OCI-M1 (cell line): ENCODE data around the gene ADRB2.

ENCODE experiments used
- DNase-seq: peaks from one replicate; lab custom pipeline; 2025; lab: John Stamatoyannopoulos, UW

ADRB2 gene

DNA sequence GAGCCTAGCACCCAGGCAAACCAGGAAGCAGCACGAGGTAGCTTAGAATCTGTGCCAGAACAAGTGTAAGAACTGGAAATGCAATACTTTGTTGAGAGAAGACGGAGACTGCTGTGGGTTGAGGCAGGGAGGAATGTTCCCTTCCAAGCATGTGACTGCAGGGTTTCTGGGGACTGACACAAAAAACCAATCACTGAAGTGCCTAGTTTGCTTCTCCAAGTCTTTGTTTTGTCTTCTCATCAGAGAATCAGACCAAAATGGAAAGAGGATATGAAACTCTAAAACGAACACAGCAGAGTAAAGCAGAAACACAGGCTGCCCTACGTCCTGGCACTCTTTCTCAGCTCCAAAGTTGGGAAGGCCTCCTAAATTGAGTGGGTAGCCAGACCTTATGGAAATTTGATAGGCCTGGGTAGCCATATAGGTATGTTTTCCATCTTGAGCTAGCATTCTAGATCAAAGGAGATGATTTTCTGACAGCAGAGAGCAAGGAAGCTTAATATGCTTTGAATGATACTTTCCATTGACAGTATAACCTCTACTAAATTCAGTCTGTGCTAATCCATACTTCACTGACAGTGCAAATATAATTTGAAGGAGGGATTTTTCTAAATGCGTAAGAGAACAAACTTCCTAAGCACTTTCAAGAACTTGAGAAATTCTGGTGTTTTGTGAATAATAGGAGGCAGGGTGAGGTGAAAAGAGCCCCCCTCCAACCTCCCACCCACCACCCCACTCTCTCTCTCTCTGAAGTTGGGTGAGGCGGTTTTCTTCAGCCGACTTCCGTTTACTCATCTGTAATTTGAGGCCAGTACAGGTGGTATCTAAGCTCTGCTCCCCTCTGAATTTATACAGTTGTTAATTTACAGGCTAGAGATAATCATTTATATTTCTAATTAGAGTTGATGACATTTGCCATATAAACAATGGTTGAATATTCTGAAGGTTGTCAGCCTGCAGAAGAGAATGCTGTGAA is 5.5 kb downstream of the ADRB2 start:
- no peak for DNase-seq

DNA sequence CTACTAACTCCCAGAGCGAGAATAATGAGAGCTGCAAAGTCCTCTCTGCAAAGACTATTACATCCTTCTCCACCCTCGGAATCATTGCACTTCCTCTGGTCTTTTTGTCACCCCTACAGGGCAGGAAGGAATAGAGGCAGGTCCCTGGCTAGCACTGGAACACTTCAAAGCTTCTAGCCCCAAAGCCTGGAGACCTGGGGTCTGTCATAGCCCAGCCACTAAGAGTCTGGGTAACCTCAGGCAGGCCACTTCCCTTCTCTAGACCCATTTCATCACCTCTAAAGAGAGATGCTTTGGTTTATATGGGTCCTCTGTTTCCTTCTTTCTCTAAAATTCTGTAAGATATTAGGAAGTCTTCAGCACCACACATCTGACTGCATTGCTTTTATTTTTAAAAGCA is 6.7 kb downstream of the ADRB2 start:
- no peak for DNase-seq

DNA sequence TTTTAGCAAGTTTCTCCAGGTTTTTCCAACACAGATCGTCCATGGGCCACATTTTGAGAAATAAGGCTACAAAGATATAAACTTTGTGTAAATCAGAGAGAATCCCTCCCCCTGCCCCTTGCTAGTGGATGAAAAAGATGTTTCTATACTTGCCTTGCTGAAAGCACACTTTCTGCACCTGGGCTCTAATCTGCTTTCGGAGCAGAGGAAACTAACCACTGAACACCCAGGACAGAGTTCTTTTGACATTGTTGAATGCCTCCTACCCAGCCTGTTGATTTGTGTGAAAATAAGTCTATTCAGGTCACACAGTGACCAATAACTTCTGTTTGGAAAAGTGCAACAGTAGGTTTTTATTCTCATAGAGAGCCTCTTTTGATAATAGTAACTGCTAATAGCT is 7.5 kb downstream of the ADRB2 start:
- DNase-seq: no peak

DNA sequence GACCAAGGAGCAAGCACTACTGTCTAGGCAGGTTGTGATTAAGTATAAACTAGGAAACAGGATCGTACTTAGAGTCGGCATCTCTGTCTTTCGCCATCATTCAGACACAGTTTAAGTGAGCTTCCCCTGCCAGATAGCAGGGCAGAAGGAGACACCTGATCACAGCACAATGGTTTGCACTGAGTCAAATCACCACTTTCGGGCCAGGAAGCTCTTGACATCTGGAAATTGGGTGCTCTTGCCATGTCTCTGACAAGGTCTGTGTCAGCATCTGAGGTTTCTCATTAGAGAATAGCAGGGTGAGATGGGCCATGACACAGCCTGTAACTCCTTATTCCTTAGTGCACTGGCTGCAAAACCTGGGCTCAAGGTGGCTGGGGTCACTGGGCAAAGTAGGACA is 8.3 kb downstream of the ADRB2 start:
- no peak for DNase-seq

DNA sequence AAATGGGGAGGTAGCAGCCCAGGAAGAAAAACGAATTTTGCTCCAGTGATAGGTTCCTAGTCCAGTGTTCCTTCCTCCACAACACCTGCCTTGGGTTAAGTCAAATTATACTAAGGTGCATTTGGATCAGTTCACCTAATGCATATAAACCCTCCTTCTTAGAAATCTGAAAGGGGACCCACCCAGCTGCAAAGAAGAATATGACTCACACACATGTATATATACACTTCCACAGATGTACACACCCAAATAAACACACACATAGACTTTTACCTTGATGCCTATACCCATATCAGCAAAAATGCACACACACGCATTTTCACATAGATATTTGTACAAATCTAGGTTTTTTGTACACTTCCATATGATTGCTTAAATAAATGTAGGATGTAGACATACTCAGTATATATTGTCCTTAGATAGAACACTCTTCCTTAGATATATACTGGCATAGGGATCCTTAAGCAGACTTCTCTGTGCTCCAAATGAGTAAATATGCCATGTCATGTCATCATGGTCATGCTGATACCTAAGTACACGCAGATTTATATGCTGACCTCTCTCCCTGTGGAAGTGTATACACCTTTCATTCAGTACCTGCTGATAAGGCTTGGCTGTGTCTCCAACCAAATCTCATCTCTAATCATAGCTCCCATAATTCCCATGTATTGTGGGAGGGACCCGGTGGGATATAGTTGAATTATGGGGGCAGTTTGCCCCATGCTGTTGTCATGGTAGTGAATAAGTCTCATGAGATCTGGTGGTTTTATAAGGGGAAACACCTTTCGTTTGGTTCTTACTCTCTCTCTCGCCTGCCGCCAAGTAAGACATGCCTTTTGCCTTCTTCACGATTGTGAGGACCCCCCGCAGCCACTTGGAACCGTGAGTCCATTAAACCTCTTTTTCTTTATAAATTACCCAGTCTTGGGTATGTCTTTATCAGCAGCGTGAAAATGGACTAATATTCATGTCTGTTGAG is 10.2 kb downstream of the ADRB2 start:
- no peak for DNase-seq

DNA sequence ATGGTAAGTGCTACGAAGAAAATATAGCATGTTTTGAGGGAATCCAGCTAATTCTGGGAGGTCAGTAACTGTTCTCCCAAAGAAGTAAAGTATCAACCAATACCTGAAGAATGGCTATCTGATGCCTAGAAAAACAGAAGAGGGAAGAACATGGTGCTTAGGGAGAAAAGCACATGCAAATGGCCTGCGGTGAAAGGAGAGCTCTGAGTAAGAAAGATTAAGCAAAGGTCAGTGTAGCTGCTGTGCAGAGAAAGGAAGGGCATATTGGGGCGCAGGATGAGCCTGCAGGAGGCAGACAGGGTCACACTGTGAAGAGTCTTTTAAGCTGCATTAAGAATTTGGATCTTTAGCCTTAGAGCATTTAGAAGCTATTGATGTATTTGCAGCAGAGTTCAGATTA is 11.0 kb downstream of the ADRB2 start:
- no peak for DNase-seq

DNA sequence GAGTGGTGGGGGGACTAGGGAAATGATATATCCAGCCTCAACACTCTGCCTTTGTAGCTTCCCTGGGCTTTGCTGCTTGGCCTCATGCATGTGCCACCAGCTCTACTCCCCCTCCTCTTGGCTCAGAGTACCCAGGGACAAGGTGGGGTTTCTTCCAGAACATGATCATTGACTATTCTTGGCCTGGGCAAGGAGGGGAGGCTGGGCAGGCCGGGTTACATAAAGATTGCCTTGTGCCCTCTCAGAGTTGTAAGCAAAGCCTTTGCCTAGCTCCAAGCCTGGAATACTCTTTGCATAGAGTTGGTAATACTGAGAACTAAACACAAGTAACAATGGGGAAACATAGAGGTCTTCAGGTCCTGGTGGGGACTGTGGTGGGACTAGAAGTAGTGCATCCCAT is 11.9 kb downstream of the ADRB2 start:
- DNase-seq: no peak

DNA sequence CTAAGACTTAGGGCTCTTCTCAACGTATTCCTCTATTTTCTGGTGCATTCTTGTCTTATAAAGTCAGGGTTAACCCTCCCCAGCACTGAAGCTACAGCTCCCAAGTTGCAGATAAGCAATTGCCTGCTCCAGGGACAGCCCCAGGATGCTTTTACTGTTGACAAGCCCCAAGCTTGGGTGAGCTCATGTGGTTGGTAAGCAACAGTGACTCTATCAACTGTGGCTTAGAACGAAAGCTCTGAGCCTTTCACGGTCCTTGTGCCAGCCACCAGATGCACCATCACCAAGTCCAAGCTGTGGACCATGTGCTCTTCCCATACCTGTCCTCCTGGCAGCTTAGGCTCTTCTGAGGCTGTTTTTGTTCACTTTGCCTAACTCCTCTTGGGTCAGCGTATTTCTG is 13.5 kb downstream of the ADRB2 start:
- no peak for DNase-seq

DNA sequence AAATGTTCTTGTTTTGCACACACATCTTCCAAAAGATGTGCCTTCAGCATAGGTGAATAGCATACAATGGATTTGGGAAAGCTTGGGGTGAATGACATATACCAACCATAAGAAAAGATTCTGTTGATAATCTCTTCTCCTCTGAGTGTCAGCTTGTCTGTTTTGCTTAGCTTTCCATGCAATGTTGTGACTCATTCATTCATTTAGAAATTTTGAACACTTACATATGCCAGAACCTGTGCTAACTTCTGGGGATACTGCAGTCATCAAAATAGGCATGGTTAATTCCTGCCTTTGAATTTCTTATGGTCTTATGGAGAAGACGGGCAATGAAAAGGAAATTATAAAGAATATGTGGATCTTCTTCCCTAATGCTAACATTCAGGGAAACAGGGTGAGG is 14.1 kb downstream of the ADRB2 start:
- no peak for DNase-seq

DNA sequence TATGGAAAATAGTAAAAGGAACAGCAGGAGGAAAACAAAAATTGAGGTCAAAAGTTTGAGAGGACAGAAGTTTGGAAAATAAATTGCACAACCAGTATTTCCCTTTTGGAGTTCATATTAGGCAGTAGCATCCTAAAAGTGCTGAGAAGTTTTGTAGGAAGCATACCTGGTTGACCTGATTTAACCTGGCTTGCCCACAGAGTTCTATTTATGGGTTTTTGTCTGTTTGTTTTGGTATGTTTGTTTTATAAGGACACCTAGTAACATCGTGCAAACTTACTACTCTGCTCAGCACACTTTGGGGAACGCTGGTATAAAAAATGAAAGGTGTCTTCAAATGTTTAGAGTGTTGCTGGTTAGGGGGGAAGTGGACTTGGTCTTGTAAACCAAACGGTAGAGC is 15.1 kb downstream of the ADRB2 start:
- DNase-seq: no peak

DNA sequence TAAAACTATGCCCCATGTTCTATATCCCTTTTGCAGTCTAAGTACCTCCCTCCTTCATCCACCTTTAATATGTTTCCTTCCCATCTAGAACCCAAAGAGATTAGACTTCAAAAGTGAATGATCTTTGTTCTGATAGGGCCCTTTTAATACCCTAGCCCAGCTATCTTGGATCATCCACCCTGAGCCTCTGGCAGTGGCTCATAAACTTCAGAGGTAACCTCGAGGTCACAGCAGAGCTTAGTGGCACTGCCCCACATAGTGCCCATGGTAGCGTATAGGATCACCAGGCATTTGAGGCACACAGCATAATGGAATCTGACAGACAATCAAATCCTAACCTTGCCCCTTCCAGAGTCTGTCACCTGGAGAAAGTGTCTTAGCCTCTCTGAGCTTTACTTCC is 15.8 kb downstream of the ADRB2 start:
- DNase-seq: no peak

DNA sequence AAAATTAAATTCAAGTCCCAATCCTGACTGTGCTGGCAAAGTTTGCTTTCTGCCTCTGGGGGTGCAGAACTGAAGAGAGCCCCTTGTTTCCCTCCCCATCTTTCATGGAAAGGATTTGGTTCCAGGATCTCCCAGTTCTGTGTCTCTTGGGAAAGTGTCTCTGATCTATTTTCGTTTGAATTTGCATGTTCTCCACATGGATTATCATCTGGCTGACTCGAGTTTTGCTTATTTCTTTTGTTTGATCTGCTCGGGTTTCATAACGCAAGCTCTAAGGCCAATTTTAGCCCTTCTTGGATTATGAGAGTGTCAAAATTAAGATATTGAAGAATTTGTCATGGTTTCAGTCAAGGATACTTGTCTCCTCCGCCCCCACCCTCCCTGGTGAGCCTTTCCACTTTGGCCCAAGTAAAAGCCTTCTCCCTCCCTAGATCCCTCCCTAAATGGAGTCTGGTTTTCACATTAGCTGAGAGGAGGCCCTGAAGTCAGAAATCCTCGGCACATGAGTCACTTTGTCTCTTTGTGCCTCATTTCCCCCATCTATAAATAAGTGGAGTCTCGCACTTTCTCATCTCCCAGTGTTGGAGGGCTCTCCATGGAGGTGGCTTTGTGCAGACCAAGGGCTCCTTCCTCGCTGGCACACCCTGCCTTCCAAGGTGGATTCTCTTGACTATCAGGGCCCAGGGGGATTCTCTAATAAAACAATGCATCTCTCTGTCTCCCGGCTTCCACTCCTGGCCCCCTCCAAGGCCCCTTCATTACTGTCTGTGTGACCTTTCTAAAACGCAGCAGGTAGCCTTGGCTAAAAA is 17.3 kb downstream of the ADRB2 start:
- DNase-seq: no peak

DNA sequence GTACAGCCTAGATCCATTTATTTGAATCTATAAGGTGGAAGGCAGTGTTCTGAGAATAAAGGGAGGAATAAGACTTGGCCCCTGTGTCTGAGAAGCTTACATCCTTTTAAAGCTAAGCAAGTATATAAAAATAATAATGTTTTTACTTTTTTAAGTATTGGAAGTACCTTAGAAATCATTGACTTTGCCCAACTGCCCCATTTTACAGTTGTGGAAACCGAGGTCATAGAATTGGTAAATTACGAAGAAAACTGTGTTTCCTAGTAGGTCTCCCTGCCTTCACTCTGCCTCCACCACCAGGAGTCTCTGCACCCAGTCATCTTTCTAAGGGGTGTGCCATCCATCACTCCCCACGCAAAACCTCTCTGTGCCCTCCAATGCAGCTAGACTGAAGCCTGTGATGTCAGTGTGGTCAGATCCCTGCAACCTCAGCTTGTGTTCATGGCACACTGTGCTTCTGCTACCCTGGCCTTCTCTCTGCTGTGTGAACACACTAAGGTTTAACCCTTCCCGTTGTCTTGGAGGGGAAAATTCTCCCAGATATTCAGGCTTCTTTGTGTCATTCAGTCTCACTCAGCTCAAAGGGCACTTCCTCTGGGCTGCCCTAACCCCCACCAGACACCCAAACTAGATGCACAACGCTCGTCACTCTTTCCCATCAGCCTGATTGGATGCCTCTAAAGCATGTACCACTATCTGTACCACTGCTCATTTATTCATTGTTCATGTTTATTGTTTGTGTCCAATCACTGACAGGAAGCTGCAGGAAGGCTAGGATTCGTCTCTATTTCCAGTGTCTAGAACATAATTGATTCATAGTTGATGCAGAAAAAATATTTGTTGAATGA is 18.2 kb downstream of the ADRB2 start:
- no peak for DNase-seq

DNA sequence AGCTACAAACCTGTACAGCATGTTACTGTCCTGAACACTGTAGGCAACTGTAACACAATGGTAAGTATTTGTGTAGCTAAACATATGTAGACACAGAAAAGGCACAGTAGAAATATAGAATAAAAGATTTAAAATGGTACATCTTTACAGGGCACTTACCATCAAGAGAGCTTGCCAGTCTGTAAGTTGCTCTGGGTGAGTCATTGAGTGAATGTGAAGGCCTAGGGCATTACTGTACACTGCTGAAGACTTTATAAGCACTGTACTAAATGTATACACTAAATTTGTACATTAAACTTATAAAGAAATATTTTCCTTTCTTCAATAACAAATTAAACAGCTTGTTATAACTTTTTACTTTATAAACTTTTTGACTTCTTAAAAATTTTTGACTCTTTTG is 20.5 kb downstream of the ADRB2 start:
- DNase-seq: no peak

DNA sequence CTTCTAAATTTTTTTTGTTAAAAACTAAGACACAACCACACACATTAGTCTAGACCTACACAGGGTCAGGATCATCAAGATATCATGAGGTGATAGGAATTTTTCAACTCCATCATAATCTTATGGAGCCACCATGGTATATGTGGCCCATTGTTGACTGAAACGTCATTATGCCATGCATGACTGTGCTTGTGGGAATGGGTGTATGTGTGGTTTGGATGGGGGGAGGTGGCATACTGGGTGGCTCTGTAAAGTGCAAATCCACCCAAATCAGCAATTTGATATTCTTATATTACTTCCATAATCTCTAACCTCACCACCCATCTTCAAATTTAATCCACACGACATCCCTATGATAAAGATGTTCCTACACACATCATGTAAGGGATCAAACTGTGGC is 21.0 kb downstream of the ADRB2 start:
- no peak for DNase-seq

DNA sequence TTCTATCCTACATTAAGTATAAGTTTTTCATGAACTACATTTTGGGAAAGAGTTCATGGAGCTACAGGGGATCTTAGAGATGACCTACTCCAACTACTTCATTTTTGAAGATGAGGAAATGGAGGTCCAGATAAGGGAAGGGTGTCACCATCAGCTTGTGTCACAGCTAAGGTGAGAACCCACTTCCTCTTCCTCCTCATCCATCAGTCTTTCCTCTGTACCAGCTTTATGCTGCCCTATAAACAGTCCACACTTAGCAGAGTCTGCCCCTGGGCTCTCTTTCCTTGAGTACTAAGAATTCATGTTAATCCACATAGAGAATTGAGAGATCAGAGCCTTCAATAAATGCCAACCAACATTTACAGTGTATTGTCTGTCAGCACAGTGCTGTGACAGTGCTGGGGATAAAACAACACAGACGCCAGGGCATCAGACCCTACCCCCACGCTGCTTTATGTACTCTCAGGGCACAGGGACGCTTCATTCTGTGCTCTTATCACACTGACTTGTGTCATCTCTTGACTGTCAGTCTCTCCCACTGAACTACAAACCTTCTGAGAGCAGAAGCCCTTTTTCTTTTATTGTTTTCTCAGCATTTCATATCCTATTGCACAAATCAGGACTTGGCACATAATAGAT is 22.1 kb downstream of the ADRB2 start:
- no peak for DNase-seq

DNA sequence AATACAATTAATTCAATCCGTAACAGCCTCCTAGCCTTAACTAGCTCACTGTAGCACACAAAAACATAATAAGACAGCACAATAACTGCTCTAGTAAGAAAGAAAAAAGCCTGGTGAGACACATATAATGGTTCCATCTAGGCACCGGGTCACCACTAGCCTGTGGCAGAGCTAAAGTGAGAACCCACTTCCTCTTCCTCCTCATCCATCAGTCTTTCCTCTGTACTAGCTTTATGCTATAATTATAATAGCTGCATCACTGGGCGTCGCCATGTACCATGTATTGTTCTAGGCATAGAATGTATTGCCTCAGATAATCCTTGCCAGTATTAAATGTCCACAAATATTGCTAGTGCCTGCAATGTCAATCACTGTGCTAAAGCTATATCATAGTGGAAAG is 23.1 kb downstream of the ADRB2 start:
- DNase-seq: no peak

DNA sequence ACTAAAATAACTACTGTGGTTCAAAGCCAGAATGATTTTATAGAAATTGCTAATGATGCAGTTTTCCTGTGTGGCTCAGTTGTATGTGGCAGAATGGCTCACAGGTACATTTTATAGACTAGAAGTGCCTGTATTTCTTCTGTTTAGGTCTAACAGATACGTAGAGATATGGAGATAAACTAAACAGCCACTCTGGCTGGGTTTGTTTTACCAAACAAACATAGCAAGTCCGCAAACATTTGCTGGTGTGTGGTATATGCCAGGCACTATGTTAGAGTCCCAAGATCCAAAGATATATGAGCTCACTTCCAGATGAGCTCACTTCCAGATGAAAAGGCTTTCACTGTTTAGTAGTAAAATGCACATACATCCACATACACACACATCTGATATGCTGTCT is 24.4 kb downstream of the ADRB2 start:
- no peak for DNase-seq

DNA sequence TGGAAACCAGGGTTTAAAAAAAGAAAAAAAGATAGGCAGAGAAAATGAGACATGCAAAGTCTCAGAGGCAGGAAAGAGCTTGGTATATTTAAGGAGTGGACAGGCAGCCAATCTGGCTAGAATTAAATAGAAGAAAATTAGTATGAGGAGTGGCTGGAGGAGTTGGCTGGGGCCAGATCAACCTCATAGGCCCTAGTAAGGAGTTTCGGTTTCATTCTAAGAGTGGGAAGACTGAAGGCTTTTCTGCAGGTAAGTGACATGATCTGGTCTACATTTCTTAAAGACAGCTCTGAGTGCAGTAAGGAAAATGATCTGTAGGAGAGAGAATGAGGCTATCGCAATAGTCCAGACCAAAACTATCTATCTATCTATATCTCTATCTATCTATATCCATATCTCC is 27.5 kb downstream of the ADRB2 start:
- no peak for DNase-seq

DNA sequence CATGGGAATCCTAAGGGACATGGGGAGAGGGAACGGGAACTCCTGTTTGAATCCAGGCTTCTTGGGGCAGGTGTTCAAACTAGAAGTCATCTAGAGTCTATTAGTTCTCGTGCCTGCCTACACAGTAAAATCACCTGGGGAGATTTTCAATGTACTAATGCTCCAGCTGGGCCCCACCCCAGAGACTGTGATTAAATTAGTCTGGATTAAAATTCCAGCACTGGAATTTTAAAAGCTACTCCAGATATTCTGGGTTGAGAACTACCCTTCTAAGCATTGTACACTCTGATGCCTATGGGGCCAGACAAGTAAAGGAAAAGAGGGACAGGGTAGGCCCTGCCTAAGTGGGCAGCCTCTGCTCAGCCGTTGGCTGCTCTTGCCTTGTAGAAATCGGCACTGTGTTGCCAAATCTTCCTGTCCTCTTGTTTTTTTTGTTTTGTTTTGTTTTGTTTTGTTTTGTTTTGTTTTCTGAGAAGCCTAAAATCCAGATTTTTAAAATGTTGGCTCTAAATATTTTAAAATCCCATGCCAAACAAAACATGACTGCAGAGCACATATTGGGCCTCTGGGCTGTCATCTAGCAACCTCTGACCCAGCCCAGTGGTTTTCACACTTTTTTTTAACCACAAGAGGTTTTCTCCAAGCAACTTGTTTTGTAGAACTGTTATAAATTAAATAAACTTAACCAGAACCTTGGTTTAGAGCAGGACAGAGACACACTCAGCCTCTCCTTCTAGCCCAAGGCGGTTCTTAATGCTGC is 29.0 kb downstream of the ADRB2 start:
- DNase-seq: no peak
